ENCODE measurements around the gene FNDC8. TPM values are rescaled to one million over a fixed set of nuclear protein-coding genes. Genes with fewer than 3 reads are reported as not detected.
"Not testable (repeated sequence)": the region's sequence is repeated elsewhere in the genome, so short reads cannot be mapped to it uniquely, and the experiment has no call there.

FNDC8 gene
- total RNA-seq, 4 donors from 2014 or later: not detected

DNA sequence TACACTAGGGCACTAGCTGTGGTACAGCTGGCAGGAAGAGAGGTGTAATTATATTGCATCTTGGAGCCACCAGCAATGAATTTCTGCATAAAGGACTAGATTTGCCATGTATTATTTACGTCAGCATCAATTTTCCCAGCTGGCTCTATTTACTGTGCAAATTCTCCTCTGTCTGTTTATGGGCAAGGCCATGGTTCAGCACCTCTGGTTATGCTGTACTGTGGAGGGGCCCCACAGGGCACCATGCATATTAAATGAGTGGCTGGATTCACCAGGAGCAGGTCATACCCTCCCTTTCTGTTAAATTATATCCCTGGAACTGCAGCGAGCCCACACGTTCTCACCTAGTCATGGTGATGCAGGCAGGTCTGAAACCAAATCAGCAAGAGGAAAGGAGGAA lies 21.5 kb upstream of the FNDC8 start:
- H3K36me3 ChIP-seq: peaks cover 13 to 23% of the 10 kb centered on the region in 2 donors
- intact Hi-C loops (cut with DNase I): no loop called here
- H3K4me1 ChIP-seq: no peaks in the 10 kb centered on the region
- 92 to 95% methylated on average over 3 of the region's 3 CpGs for WGBS, 2 donors
- TF ChIP-seq, protein P1, sequence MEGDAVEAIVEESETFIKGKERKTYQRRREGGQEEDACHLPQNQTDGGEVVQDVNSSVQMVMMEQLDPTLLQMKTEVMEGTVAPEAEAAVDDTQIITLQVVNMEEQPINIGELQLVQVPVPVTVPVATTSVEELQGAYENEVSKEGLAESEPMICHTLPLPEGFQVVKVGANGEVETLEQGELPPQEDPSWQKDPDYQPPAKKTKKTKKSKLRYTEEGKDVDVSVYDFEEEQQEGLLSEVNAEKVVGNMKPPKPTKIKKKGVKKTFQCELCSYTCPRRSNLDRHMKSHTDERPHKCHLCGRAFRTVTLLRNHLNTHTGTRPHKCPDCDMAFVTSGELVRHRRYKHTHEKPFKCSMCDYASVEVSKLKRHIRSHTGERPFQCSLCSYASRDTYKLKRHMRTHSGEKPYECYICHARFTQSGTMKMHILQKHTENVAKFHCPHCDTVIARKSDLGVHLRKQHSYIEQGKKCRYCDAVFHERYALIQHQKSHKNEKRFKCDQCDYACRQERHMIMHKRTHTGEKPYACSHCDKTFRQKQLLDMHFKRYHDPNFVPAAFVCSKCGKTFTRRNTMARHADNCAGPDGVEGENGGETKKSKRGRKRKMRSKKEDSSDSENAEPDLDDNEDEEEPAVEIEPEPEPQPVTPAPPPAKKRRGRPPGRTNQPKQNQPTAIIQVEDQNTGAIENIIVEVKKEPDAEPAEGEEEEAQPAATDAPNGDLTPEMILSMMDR (IDR thresholded peaks at IDR 0.05): no peak
- TF ChIP-seq POLR2A (IDR thresholded peaks at IDR 0.05): no peak
- no peaks in the 10 kb centered on the region for H3K9me3 ChIP-seq
- no peak overlapping the region for H3K4me3 ChIP-seq (replicated peaks in 1 of 3)
- no peak overlapping the region for H3K27ac ChIP-seq
- H3K27me3 ChIP-seq: no peaks in the 10 kb centered on the region
- no peak for DNase-seq

DNA sequence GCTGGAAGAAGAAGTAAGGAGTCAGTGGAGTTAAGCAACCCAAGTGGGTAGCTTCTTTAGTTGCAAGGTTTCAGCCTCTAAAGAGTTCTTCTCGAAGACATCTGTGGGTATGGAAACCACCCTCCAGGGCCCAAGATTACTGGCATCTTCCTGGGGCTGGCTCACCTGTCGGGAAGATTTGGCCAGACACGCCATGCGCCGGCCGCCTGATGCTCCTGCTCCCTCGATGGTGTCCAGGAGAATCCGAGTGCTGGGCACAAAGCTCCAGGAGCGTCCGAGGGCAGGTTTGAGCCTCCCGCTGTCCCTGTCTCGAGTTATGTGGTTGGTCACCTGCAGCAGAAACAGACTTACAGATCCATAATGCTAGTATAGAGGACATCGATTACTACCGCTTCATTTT lies 20.4 kb upstream of the FNDC8 start:
- H3K9me3 ChIP-seq: no peaks in the 10 kb centered on the region
- WGBS, 2 donors: 97 to 99% methylated on average over 10 to 14 of the region's 14 CpGs
- DNase-seq: no peak
- no peaks in the 10 kb centered on the region for H3K27me3 ChIP-seq
- no peak overlapping the region for H3K4me3 ChIP-seq (replicated peaks in 1 of 3)
- TF ChIP-seq, protein P1 (IDR thresholded peaks at IDR 0.05): no peak
- no peak for TF ChIP-seq POLR2A (IDR thresholded peaks at IDR 0.05)
- intact Hi-C loops (cut with DNase I): no loop called here
- H3K27ac ChIP-seq: no peak overlapping the region
- no peaks in the 10 kb centered on the region for H3K4me1 ChIP-seq
- H3K36me3 ChIP-seq: peaks cover 17 to 26% of the 10 kb centered on the region in 2 donors

DNA sequence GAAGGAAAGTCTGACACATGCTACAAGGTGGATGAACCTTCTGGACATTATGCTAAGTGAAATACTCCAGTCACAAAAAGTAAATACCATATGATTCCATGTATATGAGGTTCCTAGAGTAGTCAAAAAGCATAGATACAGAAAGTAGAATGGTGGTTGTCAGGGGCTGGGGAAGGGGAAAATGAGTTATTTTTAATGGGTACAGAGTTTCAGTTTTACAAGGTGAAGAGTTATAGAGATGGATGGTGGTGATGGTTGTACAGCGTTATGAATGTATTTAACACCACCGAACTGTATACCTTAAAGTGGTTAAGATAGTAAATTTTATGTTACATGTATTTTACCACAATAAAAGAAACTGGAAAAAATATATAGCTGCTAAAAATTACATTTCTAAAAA lies 19.7 kb upstream of the FNDC8 start:
- intact Hi-C loops (cut with DNase I): no loop called here
- Histone ChIP-seq H3K9me3 (no peaks in the 10 kb centered on the region), H3K36me3 (peaks cover 18 to 29% of the 10 kb centered on the region in 2 donors), H3K4me1 (no peaks in the 10 kb centered on the region), H3K27ac (no peak overlapping the region), H3K4me3 (replicated peaks in 1 of 3) (no peak overlapping the region), H3K27me3 (no peaks in the 10 kb centered on the region)
- DNase-seq: no peak
- WGBS, 2 donors: 94 to 95% methylated on average over 2 of the region's 2 CpGs
- TF ChIP-seq POLR2A (IDR thresholded peaks at IDR 0.05): no peak
- TF ChIP-seq, protein P1 (IDR thresholded peaks at IDR 0.05): no peak

DNA sequence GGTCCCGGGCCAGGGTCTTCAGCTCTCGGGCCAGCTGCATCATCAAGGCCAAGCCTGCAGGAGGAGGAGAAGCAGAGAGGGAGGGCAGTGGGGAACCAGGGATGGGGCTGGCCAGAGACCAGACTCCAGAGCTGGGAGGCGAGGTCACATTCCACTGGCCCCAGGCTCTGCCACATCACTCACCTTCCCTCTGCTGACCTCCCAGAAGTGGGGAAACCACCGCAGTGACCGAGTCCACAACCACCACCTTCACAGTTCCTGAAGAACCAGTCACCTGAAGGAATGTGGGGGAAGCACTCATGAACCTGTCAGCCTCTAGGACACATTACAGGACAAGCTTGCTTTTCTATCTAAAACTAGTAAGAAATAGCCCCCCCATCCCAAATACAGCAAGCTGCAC lies 18.1 kb upstream of the FNDC8 start:
- TF ChIP-seq POLR2A (IDR thresholded peaks at IDR 0.05): no peak
- TF ChIP-seq, protein P1 (IDR thresholded peaks at IDR 0.05): no peak
- Histone ChIP-seq H3K27me3 (no peaks in the 10 kb centered on the region), H3K9me3 (no peaks in the 10 kb centered on the region), H3K4me1 (no peaks in the 10 kb centered on the region), H3K36me3 (peaks cover 18 to 29% of the 10 kb centered on the region in 2 donors), H3K27ac (no peak overlapping the region), H3K4me3 (replicated peaks in 1 of 3) (no peak overlapping the region)
- intact Hi-C loops (cut with DNase I): no loop called here
- no peak for DNase-seq
- 94 to 95% methylated on average over 5 of the region's 5 CpGs for WGBS, 2 donors

DNA sequence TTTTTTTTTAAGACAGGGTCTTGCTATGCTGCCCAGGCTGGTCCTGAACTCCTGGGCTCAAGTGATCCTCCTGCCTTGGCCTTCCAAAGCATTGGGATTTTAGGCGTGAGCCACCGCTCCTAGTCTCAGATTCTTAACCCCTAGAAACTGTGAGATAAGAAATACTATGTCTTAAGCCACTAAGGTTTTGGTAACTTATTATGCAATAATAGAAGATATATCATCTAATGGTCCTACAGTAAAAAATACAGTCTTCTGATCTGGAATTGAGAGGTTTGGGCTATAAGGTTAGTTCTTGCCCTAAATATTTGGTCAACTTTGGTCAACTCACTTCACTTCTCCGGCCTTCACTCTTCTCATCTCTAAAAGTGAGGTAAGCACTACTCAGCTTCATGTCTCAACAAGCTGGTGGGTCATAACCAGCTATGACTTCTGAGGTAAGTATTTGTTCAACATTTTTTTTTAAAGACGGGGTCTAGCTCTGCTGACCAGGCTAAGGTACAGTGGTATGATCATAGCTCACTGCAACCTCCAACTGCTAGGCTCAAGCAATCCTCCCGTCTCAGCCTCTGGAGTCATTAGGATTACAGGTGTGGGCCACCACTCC lies 16.5 kb upstream of the FNDC8 start:
- Histone ChIP-seq H3K27ac (no peak overlapping the region), H3K27me3 (no peaks in the 10 kb centered on the region), H3K36me3 (peaks cover 15 to 21% of the 10 kb centered on the region in 2 donors), H3K4me3 (replicated peaks in 1 of 3) (no peak overlapping the region), H3K4me1 (no peaks in the 10 kb centered on the region), H3K9me3 (no peaks in the 10 kb centered on the region)
- 97% methylated on average over 5 of the region's 5 CpGs for WGBS, 2 donors
- intact Hi-C loops (cut with DNase I): no loop called here
- DNase-seq: no peak
- no peak for TF ChIP-seq POLR2A (IDR thresholded peaks at IDR 0.05)
- TF ChIP-seq, protein P1 (IDR thresholded peaks at IDR 0.05): no peak

DNA sequence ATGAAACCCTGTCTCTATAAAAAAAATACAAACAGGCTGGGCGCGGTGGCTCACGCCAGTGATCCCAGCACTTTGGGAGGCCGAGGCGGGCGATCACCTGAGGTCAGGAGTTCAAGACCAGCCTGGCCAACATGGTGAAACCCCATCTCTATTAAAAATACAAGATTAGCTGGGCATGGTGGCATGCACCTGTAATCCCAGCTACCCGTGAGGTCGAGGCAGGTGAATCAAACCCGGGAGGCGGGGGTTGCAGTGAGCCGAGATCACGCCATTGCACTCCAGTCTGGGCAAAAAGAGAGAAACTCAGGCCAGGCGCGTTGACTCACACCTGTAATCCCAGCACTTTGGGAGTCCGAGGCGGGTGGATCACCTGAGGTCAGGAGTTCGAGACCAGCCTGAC lies 10.6 kb upstream of the FNDC8 start:
- H3K27me3 ChIP-seq; intact Hi-C loops (cut with DNase I); H3K4me1 ChIP-seq; H3K36me3 ChIP-seq; H3K9me3 ChIP-seq; H3K4me3 ChIP-seq (replicated peaks in 1 of 3); H3K27ac ChIP-seq; DNase-seq: not testable (repeated sequence)
- 98% methylated on average over 17 of the region's 17 CpGs for WGBS, 2 donors
